ENCODE measurements around the gene FBN2. TPM values are rescaled to one million over a fixed set of nuclear protein-coding genes. Genes with fewer than 3 reads are reported as not detected.

The FBN2 gene
- total RNA-seq, 2 donors from 2014 or later: not detected

DNA sequence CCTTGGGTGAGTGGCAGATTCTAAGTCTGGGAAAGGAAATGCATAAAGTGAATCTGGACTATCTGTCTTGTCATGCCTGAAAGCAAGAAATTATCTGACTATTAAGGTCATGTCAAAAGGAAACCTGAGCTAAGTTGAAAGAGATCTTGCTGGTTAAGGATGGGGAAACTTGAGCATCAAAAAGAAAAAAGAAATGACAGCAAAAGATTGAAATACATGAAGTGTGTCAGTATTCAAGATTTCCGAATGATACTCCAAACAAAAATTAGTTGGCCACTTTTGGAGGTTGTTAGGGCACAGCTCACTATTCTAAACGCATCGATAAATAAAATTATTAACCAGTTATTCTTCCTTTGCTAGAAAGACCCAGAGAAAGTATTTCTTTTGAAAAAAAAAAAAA lies 3.3 kb upstream of the FBN2 start:
- H3K9me3 Mint-ChIP-seq: peaks cover 5% of the 10 kb centered on the region
- no peak overlapping the region for H3K27ac Mint-ChIP-seq
- no peak for ATAC-seq
- H3K36me3 Mint-ChIP-seq: peaks cover 7% of the 10 kb centered on the region
- H3K27me3 Mint-ChIP-seq: peaks cover 9 to 11% of the 10 kb centered on the region in 2 donors
- no peaks in the 10 kb centered on the region for H3K4me1 Mint-ChIP-seq (ENCODE audit: low read depth in 2 of 2)
- H3K4me3 Mint-ChIP-seq: no peak overlapping the region
- no peak for DNase-seq (ENCODE audit: low spot score)

DNA sequence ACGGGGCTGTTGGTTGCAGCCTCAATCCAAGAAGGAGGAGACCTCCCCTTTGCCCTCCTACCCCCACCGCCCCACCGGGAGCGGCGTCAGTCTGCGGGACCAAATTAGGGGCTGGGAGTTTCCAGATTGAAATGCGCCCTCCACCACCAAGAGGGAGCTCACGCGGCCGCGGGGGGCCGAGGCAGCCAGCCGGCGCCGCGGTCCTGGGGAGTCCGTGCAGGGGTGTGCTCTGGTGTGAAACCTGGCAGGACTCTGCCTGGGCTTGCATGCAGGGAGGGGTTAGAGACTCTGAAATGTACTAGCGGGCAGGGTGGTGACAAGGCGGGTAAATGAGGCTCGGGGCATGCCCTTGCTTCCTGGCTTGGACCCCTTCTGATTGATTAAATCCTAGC lies 989 bp upstream of the FBN2 start:
- H3K27me3 Mint-ChIP-seq: peaks cover 13 to 16% of the 10 kb centered on the region in 2 donors
- H3K4me1 Mint-ChIP-seq (ENCODE audit: low read depth in 2 of 2): no peaks in the 10 kb centered on the region
- no peak overlapping the region for H3K4me3 Mint-ChIP-seq
- ATAC-seq (peak in 1 of 2 donors; percentile 36), DNase-seq (ENCODE audit: low spot score) (no peak)
- H3K27ac Mint-ChIP-seq: no peak overlapping the region
- H3K9me3 Mint-ChIP-seq: peaks cover 5% of the 10 kb centered on the region
- no peaks in the 10 kb centered on the region for H3K36me3 Mint-ChIP-seq

DNA sequence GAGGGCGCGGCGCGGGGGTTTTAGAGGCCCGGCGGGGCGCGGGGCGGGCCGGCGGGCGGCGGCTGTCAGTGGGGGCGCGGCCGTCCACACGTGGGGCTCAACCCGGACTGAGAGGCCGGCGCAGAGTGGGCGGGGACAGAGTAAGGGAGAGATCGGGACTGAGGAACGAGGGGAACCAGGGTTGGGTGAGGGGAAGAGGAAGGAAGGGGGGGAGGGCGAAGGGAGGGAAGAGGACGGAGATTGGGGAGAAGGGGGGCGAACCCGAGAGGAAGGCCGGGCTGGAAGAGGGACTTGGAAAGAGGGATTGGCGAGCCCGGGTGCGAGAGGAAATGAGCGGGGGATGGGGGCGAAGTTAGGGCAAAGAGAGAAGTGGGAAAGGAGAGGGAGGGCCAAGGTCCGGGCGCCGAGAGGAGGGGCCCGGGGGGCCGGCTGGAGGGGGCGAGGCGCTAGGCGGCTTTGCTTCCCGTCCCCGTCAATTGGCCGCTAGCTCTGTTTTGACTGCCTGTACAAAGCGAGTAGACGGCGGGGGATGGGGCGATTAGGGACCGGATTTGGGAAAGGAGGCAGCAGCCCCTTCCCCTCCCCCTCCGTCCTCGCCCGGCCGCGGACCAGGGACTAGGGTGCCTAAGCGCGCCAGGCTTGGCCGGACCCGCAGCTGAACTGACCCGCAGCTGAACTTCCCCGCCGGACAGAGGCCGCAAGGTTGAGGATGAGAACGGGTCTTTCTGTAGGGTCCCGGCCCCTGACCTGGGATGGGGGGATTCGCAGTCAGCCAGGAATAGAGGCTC lies 399 bp upstream of the FBN2 start:
- no peak overlapping the region for H3K4me3 Mint-ChIP-seq
- H3K4me1 Mint-ChIP-seq (ENCODE audit: low read depth in 2 of 2): no peaks in the 10 kb centered on the region
- H3K27me3 Mint-ChIP-seq: peaks cover 13 to 16% of the 10 kb centered on the region in 2 donors
- no peak overlapping the region for H3K27ac Mint-ChIP-seq
- H3K36me3 Mint-ChIP-seq: no peaks in the 10 kb centered on the region
- ATAC-seq (no peak), DNase-seq (ENCODE audit: low spot score) (no peak)
- no peaks in the 10 kb centered on the region for H3K9me3 Mint-ChIP-seq

DNA sequence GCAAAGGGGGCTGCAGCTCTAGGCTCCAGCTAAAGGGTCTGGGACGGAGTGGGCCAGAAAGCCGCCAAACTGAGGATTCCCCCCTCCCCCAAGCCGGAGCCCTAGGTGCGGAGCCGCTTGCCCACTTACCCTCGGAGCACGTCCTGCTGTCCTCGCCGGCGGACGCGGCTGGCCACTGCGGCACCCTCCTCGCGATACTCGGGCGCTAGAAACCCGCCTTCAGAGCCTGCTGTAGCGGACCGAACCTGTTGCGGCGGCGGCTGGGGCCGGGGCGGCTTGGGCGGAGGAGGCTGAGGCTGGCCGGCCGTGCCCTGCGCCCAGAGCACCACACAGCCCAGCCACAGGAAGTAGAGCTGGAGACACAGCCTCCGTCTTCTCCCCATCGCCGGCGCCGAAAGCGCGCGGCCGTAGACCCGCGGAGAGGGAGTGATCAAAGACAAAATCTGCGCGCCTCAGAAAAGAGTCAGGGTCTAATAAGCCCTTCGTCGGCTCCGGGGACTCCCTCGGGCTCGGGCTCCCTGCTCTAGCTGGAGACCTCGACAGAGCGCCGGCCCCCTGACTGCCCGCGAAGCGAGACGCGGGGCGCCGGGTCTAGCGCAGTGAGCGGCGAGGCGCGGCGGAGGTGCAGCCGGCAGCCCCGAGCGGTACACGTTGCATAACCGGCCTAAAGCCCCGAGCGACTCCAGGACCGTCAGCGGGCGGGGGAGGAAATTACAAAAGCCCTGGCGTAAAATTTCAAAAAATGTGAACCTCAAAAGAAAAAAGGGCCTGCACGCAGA lies 635 bp downstream of the FBN2 start:
- Mint-ChIP-seq H3K4me1 (ENCODE audit: low read depth in 2 of 2) (no peaks in the 10 kb centered on the region), H3K9me3 (no peaks in the 10 kb centered on the region), H3K36me3 (no peaks in the 10 kb centered on the region), H3K27ac (no peak overlapping the region), H3K4me3 (no peak overlapping the region), H3K27me3 (peaks cover 13 to 16% of the 10 kb centered on the region in 2 donors)
- DNase-seq (ENCODE audit: low spot score) (no peak), ATAC-seq (peak; percentile 44 to 52)

DNA sequence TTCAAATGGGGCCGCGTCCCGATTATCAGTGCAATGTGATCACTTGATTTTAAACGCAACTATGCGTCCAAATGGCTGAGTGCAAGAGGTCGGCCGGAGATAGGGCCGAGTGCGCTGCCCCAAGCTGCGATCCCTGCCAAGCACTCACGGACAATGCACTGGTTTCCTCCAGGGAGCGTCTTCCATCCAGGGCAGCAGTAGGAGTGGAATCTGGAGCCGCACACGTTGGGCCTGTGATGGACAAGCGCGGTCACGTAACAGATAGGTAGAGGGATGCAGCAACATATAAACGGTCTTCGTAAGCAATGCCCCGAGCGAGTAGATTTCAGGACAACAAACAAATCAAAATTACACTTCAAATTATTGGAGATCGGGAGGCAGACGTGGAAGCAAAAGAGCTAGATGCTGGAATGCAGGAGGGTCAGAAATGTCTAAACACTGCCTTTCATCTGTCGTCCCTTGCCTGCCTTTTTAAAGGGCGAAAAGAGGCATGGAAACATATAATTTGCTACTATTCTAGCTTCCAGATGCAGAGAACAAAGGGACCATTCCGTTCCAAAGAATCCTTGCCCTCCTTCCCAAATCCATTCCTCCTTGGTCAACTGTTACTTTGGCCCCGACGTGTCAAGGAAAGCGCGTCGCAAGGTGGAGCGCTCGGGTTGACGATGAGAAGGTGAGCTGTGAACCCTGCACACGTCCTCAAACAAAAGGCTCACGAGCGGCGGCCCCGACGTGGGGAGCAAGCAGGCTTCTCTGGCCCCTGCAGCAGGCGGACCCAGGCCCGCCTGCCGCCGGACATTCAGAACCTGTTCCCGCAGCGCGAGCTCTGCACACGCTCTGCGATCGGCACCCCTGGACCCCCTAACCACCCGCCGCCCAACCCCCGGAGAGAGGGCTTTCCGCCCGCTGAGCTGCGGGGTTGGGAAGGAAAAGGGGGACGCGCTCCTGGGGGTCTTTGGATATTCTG lies 1.5 kb downstream of the FBN2 start:
- H3K9me3 Mint-ChIP-seq: no peaks in the 10 kb centered on the region
- H3K4me1 Mint-ChIP-seq (ENCODE audit: low read depth in 2 of 2): no peaks in the 10 kb centered on the region
- no peak overlapping the region for H3K4me3 Mint-ChIP-seq
- no peak for DNase-seq (ENCODE audit: low spot score)
- no peak for ATAC-seq
- peaks cover 13 to 16% of the 10 kb centered on the region in 2 donors for H3K27me3 Mint-ChIP-seq
- no peaks in the 10 kb centered on the region for H3K36me3 Mint-ChIP-seq
- no peak overlapping the region for H3K27ac Mint-ChIP-seq

DNA sequence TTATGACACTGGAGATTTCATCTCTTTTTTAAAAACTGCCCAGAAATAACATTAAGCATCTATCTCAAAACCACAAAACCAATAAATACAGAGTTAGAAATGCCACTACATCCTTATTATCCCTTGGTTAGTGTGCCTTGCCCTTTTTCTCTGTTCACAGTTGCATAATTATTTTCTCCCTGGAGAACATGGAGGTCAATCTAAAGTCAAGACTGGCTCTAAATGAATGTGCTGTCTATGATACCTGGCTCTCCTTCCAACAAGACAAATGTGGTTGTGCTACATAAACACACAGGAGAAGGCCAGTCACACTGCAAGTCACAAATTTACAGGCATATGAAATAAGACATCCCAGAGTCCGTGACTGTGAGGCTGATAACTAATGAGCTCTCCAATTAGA lies 2.8 kb downstream of the FBN2 start:
- peaks cover 11 to 13% of the 10 kb centered on the region in 2 donors for H3K27me3 Mint-ChIP-seq
- H3K36me3 Mint-ChIP-seq: no peaks in the 10 kb centered on the region
- no peaks in the 10 kb centered on the region for H3K4me1 Mint-ChIP-seq (ENCODE audit: low read depth in 2 of 2)
- peaks cover 3% of the 10 kb centered on the region for H3K9me3 Mint-ChIP-seq
- DNase-seq (ENCODE audit: low spot score): no peak
- H3K27ac Mint-ChIP-seq: no peak overlapping the region
- no peak for ATAC-seq
- no peak overlapping the region for H3K4me3 Mint-ChIP-seq

DNA sequence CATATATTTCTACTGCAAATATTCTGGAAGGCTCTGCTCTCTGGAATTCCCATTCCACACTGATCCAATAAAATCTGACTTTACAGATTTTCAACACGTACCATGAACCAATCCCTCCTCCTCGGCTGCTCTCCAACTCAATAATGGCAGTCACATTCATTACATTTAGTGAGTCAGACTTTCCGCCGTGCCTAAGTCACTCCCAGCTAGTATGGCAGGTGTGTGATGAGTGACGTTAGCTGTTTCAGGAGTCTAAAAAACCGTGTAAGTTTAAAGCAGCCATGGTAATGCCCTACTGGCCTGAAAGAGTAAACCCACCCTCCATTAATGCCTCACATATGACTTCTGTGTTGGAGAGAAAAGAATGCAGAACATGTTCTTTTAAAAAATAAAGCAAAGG lies 3.3 kb downstream of the FBN2 start:
- no peak overlapping the region for H3K4me3 Mint-ChIP-seq

DNA sequence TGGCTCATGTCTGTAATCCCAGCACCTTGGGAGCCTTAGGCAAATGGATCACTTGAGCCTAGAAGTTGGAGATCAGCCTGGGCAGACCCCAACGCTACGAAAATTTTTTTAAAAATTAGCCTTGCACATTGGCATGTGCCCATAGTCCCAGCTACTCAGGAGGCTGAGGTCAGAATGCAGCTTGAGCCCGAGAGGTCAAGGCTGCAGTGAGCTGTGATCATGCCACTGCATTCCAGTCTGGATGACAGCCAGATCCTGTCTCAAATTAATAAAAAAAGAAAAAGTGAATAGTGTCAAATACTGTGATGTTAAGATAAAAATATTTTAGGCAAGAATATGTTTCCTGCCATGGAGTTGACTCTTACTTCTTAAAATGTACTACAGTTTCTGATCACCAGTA lies 5.3 kb downstream of the FBN2 start:
- no peak for ATAC-seq
- Mint-ChIP-seq H3K4me3 (no peak overlapping the region), H3K9me3 (peaks cover 9% of the 10 kb centered on the region), H3K27ac (no peak overlapping the region), H3K4me1 (ENCODE audit: low read depth in 2 of 2) (no peaks in the 10 kb centered on the region), H3K27me3 (peaks cover 9% of the 10 kb centered on the region in 2 donors), H3K36me3 (no peaks in the 10 kb centered on the region)
- DNase-seq (ENCODE audit: low spot score): no peak

More for the DNA sequence above, 3.3 kb downstream of the FBN2 start:
- Mint-ChIP-seq H3K4me1 (ENCODE audit: low read depth in 2 of 2) (no peaks in the 10 kb centered on the region), H3K36me3 (no peaks in the 10 kb centered on the region), H3K27ac (no peak overlapping the region), H3K27me3 (peaks cover 9 to 13% of the 10 kb centered on the region in 2 donors), H3K9me3 (peaks cover 5% of the 10 kb centered on the region)
- ATAC-seq (no peak), DNase-seq (ENCODE audit: low spot score) (no peak)

DNA sequence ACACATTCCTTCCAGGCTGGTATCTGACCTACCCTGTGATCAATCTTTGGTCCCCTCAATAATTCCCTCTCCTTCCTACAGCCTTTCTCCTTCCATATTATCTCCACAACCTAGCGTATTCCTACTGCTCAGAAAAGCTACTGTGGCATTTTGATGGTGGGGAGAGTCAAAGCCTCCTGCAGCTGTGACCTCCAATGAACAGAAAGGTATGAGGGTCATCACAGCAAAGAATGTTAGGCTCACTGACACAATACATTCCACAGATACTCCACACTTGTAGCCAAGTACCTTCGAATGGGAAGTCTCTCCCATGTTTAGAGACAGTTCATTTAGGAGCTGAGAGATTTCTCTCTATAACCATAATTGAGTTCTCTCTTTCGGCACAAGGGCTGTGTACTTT lies 5.9 kb downstream of the FBN2 start:
- H3K36me3 Mint-ChIP-seq: no peaks in the 10 kb centered on the region
- peaks cover 9% of the 10 kb centered on the region for H3K9me3 Mint-ChIP-seq
- no peaks in the 10 kb centered on the region for H3K4me1 Mint-ChIP-seq (ENCODE audit: low read depth in 2 of 2)
- ATAC-seq (no peak), DNase-seq (ENCODE audit: low spot score) (no peak)
- no peak overlapping the region for H3K4me3 Mint-ChIP-seq
- peaks cover 8 to 9% of the 10 kb centered on the region in 2 donors for H3K27me3 Mint-ChIP-seq
- H3K27ac Mint-ChIP-seq: no peak overlapping the region

DNA sequence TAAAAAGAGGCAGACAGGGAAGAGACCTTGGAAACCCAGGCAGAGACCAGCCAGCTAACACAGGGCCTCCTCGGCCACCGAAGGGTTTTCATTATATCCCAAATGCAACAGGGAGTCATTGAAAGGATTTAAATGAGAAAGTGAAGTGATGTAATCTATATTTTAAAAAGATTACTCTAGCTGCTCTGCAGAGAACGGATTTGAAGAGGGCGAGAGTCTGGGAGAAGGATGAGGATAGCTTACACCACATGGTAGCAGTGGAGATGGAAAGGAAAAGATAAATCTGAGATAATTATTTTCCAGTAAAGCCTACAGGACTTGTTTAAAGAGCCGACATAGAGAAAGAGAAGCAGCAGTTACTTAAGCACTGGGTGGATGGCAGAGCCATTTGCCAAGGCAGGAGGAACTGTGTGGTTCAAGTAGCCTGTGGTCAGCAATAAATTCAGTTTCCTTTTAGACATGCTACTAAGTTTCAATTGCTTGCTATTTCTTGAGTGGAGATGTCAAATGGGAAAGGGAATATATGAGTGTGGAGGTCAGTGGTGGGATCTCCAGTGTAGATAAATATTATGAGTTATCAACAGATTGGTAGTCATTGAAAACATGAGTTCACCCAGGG lies 9.3 kb downstream of the FBN2 start:
- Mint-ChIP-seq H3K36me3 (no peaks in the 10 kb centered on the region), H3K27ac (no peak overlapping the region), H3K27me3 (no peaks in the 10 kb centered on the region), H3K9me3 (peaks cover 13% of the 10 kb centered on the region), H3K4me3 (no peak overlapping the region), H3K4me1 (ENCODE audit: low read depth in 2 of 2) (no peaks in the 10 kb centered on the region)
- DNase-seq (ENCODE audit: low spot score) (no peak), ATAC-seq (no peak)

DNA sequence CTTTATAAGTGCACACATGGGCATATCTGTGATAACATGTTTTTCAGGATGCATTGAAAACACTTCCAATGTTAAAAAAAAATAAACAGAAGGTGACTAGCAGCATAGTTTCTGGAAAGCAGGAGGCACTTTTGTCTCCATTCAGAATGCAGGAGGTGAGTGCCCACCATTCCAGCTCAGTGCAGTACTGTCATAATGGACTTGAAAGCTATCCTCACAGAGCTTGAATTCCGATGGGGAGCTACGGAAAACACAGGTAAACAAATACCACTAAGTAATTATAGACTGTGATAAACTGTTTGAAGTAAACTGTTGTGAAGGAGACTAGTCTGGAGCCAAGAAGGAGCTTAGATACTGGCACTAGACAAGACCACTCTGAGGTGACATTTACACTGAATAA lies 9.9 kb downstream of the FBN2 start:
- Mint-ChIP-seq H3K27ac (no peak overlapping the region), H3K36me3 (no peaks in the 10 kb centered on the region), H3K9me3 (peaks cover 17% of the 10 kb centered on the region), H3K4me3 (no peak overlapping the region), H3K27me3 (no peaks in the 10 kb centered on the region), H3K4me1 (ENCODE audit: low read depth in 2 of 2) (no peaks in the 10 kb centered on the region)
- no peak for DNase-seq (ENCODE audit: low spot score)
- ATAC-seq: no peak

DNA sequence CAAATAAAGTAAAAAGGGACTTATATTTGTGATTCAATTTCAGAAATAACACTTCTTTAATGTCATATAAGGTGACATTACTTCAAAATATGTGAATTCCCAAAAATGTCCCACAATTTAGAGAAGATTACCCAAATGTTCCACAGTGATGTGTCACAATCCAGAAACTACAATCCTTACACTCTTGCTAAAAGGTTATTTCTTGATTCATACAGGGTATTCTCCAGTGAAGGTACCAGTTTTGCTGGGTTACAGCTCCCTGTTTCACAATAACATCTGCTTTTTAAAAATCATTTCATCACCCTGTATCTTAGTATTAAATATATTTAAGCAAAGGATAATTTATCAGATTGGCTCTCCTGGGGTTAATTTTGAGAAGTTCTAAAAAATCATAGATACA lies 11.0 kb downstream of the FBN2 start:
- no peaks in the 10 kb centered on the region for H3K27me3 Mint-ChIP-seq
- no peaks in the 10 kb centered on the region for H3K36me3 Mint-ChIP-seq
- no peak overlapping the region for H3K27ac Mint-ChIP-seq
- peaks cover 17% of the 10 kb centered on the region for H3K9me3 Mint-ChIP-seq
- no peaks in the 10 kb centered on the region for H3K4me1 Mint-ChIP-seq (ENCODE audit: low read depth in 2 of 2)
- no peak overlapping the region for H3K4me3 Mint-ChIP-seq
- ATAC-seq: no peak
- no peak for DNase-seq (ENCODE audit: low spot score)

DNA sequence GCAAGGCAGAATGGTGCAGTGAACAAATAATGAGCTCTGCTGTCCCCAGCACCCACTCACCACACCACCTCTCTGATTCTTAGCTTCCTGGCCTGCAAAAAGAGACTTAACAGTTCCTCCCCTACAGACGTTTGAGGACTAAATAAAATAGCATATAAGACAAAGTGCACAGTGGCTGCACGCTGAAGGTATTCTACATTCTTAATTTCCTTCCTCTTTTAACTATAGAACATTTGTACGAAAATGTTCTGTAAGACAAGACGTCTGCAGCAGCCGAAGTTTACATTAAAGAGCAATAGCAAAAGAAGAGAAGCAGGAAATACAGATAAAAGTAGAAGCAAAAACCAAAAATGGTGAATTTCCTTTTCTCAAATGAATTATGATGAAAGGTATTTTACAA lies 15.7 kb downstream of the FBN2 start:
- Mint-ChIP-seq H3K4me3 (no peak overlapping the region), H3K27me3 (no peaks in the 10 kb centered on the region), H3K36me3 (no peaks in the 10 kb centered on the region), H3K9me3 (peaks cover 11% of the 10 kb centered on the region), H3K27ac (no peak overlapping the region), H3K4me1 (ENCODE audit: low read depth in 2 of 2) (no peaks in the 10 kb centered on the region)
- no peak for DNase-seq (ENCODE audit: low spot score)
- no peak for ATAC-seq
